Neural cell (in vitro differentiated cells): ENCODE measurements around the gene ATP2C1. TPM values are rescaled to one million over a fixed set of nuclear protein-coding genes. Genes with fewer than 3 reads are reported as not detected.

Source experiments
- H2AFZ ChIP-seq: fragments of 200-600, 300-800 bp; sonication (generic), shearing (Covaris generic); 2 replicates; pipeline ENCODE4 v1.6.0; 2014; ENCODE audit warnings: low read depth, mild to moderate bottlenecking, antibody characterized with exemption, low read length, moderate library complexity
- H3F3A ChIP-seq: fragments of 200-600 bp; shearing (Covaris generic); 2 replicates; pipeline ENCODE4 v1.6.1; 2016; ENCODE audit warnings: mild to moderate bottlenecking, moderate library complexity, mixed read lengths, antibody characterized with exemption, low read length; ENCODE audit not compliant: insufficient read depth, poor library complexity, severe bottlenecking
- H3K27ac ChIP-seq: fragments of 200-600, 300-800 bp; sonication (generic), shearing (Covaris generic); 2 replicates; pipeline ENCODE4 v1.5.1; 2014; ENCODE audit warnings: mild to moderate bottlenecking, low read length, moderate library complexity
- H3K27me3 ChIP-seq: fragments of 300-800, 200-600 bp; sonication (generic), shearing (Covaris generic); 2 replicates; pipeline ENCODE4 v1.6.0; 2014; ENCODE audit warnings: mild to moderate bottlenecking, low read depth, low read length, moderate library complexity; ENCODE audit not compliant: insufficient read depth
- H3K36me3 ChIP-seq: fragments of 300-800, 200-600 bp; sonication (generic), shearing (Covaris generic); 2 replicates; pipeline ENCODE4 v1.5.1; 2014; ENCODE audit warnings: mild to moderate bottlenecking, antibody characterized with exemption, low read length, moderate library complexity; ENCODE audit not compliant: insufficient read depth
- H3K4me2 ChIP-seq: fragments of 300-800, 200-600 bp; sonication (generic), shearing (Covaris generic); 2 replicates; pipeline ENCODE4 v1.6.0; 2014; ENCODE audit warnings: mild to moderate bottlenecking, low read length
- H3K4me3 ChIP-seq: fragments of 300-800, 200-600 bp; sonication (generic), shearing (Covaris generic); 2 replicates; pipeline ENCODE4 v1.5.1; 2014; ENCODE audit warnings: mild to moderate bottlenecking, low read length, moderate library complexity
- H3K79me2 ChIP-seq: fragments of 200-600 bp; shearing (Covaris generic); replicated peaks from 2 replicates; pipeline ENCODE4 v1.6.0; 2014; ENCODE audit warnings: mild to moderate bottlenecking, low read length, moderate library complexity; ENCODE audit not compliant: insufficient read depth
- H3K9ac ChIP-seq: fragments of 300-800, 200-600 bp; sonication (generic), shearing (Covaris generic); 2 replicates; pipeline ENCODE4 v1.6.1; 2016; ENCODE audit warnings: mild to moderate bottlenecking, low read length, mixed read lengths
- H3K9me2 ChIP-seq: fragments of 200-600 bp; shearing (Covaris generic); 2 replicates; pipeline ENCODE4 v1.6.1; 2016; ENCODE audit warnings: mild to moderate bottlenecking, low read length, mixed read lengths; ENCODE audit not compliant: insufficient read depth
- H3K9me3 ChIP-seq: fragments of 200-600, 300-800 bp; sonication (generic), shearing (Covaris generic); 2 replicates; pipeline ENCODE4 v1.6.1; 2016; ENCODE audit warnings: mild to moderate bottlenecking, mixed run types, low read length, moderate library complexity, mixed read lengths
- H4K20me1 ChIP-seq: fragments of 200-600 bp; shearing (Covaris generic); 2 replicates; pipeline ENCODE4 v1.6.1; 2016; ENCODE audit warnings: mild to moderate bottlenecking, mixed run types; ENCODE audit not compliant: insufficient read depth
- CTCF ChIP-seq: fragments of 450-650 bp; IDR thresholded peaks from 2 replicates; pipeline ENCODE4 v1.5.1; 2014; ENCODE audit warnings: antibody characterized with exemption, mild to moderate bottlenecking, moderate library complexity; ENCODE audit not compliant: poor library complexity, severe bottlenecking
- EP300 ChIP-seq: fragments of 450-650 bp; conservative IDR thresholded peaks from 2 replicates; pipeline ENCODE4 v1.6.1; 2014; ENCODE audit warnings: antibody characterized with exemption, mild to moderate bottlenecking, moderate library complexity; ENCODE audit not compliant: poor library complexity, severe bottlenecking
- EZH2 ChIP-seq: fragments of 200-600, 300-800 bp; shearing (Covaris generic), sonication (generic); IDR thresholded peaks from 2 replicates; pipeline ENCODE4 v1.6.1; 2014; ENCODE audit warnings: antibody characterized with exemption, low read length, borderline replicate concordance, mild to moderate bottlenecking; ENCODE audit not compliant: insufficient read depth, poor library complexity, severe bottlenecking
- MXI1 ChIP-seq: fragments of 450-650 bp; conservative IDR thresholded peaks from 2 replicates; pipeline ENCODE4 v1.6.1; 2014; ENCODE audit warnings: antibody characterized with exemption, mild to moderate bottlenecking; ENCODE audit not compliant: poor library complexity, severe bottlenecking
- POLR2AphosphoS5 ChIP-seq: IDR thresholded peaks from 2 replicates; pipeline ENCODE4 v1.6.1; 2012
- RAD21 ChIP-seq: fragments of 450-650 bp; conservative IDR thresholded peaks from 2 replicates; pipeline ENCODE4 v1.6.1; 2014; ENCODE audit warnings: antibody characterized with exemption, mild to moderate bottlenecking, moderate library complexity
- REST ChIP-seq: IDR thresholded peaks from 2 replicates; pipeline ENCODE4 v1.6.1; 2012; ENCODE audit warnings: borderline replicate concordance
- SMC3 ChIP-seq: fragments of 450-650 bp; conservative IDR thresholded peaks from 2 replicates; pipeline ENCODE4 v1.6.1; 2014; ENCODE audit warnings: antibody characterized with exemption, mild to moderate bottlenecking, moderate library complexity; ENCODE audit not compliant: poor library complexity
- TAF1 ChIP-seq: IDR thresholded peaks from 2 replicates; pipeline ENCODE4 v1.6.1; 2012; ENCODE audit warnings: low read depth
- polyA plus RNA-seq: library from polyadenylated mRNA; depleted of rRNA; stranded (reverse); fragments of >200 nt; gene quantifications from 2 replicates; pipeline ENCODE4 v1.2.3, GENCODE V29; 2014

Gene ATP2C1
- polyA plus RNA-seq, 1 donor from 2014 or later: 134 TPM

GRCh38 chr3:130973406-130973805 lies 79.5 kb downstream of the ATP2C1 start:
- Histone ChIP-seq H3K9me3 (no peaks in the 10 kb centered on the region), H3K27ac (no peak overlapping the region), H3K9ac (no peak overlapping the region), H3K4me2 (no peak overlapping the region), H3F3A (no peaks in the 10 kb centered on the region), H3K79me2 (no peaks in the 10 kb centered on the region), H3K27me3 (no peaks in the 10 kb centered on the region), H2AFZ (no peak overlapping the region), H3K36me3 (peaks cover 4% of the 10 kb centered on the region), H3K9me2 (no peaks in the 10 kb centered on the region), H3K4me3 (no peak overlapping the region), H4K20me1 (no peaks in the 10 kb centered on the region)
- TF ChIP-seq TAF1 (no peak), EZH2 (no peak), EP300 (no peak), MXI1 (no peak), POLR2AphosphoS5 (no peak), CTCF (no peak), REST (no peak), RAD21 (no peak), SMC3 (no peak)

GRCh38 chr3:130974201-130974600 lies 80.3 kb downstream of the ATP2C1 start:
- H3K79me2 ChIP-seq: no peaks in the 10 kb centered on the region
- no peaks in the 10 kb centered on the region for H4K20me1 ChIP-seq
- no peaks in the 10 kb centered on the region for H3K9me2 ChIP-seq
- no peak overlapping the region for H3K27ac ChIP-seq
- peaks cover 4% of the 10 kb centered on the region for H3K36me3 ChIP-seq
- no peaks in the 10 kb centered on the region for H3K27me3 ChIP-seq
- no peak overlapping the region for H3K9ac ChIP-seq
- no peaks in the 10 kb centered on the region for H3F3A ChIP-seq
- TF ChIP-seq RAD21 (no peak), TAF1 (no peak), REST (no peak), CTCF (no peak)
- no peak overlapping the region for H2AFZ ChIP-seq
- no peak overlapping the region for H3K4me2 ChIP-seq
- no peak overlapping the region for H3K4me3 ChIP-seq
- no peaks in the 10 kb centered on the region for H3K9me3 ChIP-seq
